Measurements from ENCODE around the gene IFNE.

DNA sequence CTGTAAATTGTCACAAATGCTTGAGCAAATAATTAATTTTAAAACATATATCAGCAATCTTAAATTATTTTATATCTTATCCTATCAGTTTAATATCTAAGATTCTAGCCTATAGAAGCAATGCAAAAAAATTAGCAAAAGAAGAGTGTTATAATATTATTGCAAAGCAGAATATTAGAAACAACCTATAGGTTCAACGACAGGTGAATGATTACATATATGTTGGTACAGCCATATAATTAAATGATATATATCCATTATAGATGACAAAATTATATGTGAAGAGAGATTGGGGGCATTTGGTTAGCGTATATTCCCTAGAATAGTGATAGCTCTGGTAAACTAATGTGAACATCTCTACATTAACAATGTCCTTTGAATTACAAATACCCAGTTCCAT lies at the start of gene IFNE:
- TF ChIP-seq, protein P1, sequence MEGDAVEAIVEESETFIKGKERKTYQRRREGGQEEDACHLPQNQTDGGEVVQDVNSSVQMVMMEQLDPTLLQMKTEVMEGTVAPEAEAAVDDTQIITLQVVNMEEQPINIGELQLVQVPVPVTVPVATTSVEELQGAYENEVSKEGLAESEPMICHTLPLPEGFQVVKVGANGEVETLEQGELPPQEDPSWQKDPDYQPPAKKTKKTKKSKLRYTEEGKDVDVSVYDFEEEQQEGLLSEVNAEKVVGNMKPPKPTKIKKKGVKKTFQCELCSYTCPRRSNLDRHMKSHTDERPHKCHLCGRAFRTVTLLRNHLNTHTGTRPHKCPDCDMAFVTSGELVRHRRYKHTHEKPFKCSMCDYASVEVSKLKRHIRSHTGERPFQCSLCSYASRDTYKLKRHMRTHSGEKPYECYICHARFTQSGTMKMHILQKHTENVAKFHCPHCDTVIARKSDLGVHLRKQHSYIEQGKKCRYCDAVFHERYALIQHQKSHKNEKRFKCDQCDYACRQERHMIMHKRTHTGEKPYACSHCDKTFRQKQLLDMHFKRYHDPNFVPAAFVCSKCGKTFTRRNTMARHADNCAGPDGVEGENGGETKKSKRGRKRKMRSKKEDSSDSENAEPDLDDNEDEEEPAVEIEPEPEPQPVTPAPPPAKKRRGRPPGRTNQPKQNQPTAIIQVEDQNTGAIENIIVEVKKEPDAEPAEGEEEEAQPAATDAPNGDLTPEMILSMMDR (conservative IDR thresholded peaks at IDR 0.05 in 1 of 2, IDR thresholded peaks at IDR 0.05 in 1 of 2; ENCODE audit: low read depth in 1 of 2, low read length in 2 of 2) = no peak
- no peak for TF ChIP-seq EZH2 (IDR thresholded peaks at IDR 0.05; ENCODE audit: low read length, missing control alignments)

All from fibroblast of lung (primary cell).